IPS DF 19.7 (cell line): ENCODE data around the gene ZSCAN2.
"Not testable (repeated sequence)": the region's sequence is repeated elsewhere in the genome, so short reads cannot be mapped to it uniquely, and the experiment has no call there.

ENCODE experiments used
- DNase-seq: peaks from one replicate; pipeline ENCODE4 v3.0.0-alpha.2; 2013; ENCODE audit warnings: low read depth, low spot score

ZSCAN2 gene

GRCh38 chr15:84634228-84634837 lies 33.5 kb downstream of the ZSCAN2 start:
- no peak for DNase-seq

GRCh38 chr15:84638103-84638502 lies 37.3 kb downstream of the ZSCAN2 start:
- DNase-seq, result no peak

GRCh38 chr15:84641871-84642270 lies 41.1 kb downstream of the ZSCAN2 start:
- DNase-seq, result not testable (repeated sequence)

- not testable (repeated sequence) for DNase-seq
Measured at GRCh38 chr15:84642640-84643039, 41.8 kb downstream of the ZSCAN2 start.

- DNase-seq, result no peak
Measured at GRCh38 chr15:84643838-84644237, 43.0 kb downstream of the ZSCAN2 start.

- DNase-seq, result no peak
Measured at GRCh38 chr15:84645496-84645895, 44.7 kb downstream of the ZSCAN2 start.

- DNase-seq, result no peak
Measured at GRCh38 chr15:84645997-84646396, 45.2 kb downstream of the ZSCAN2 start.

- DNase-seq, result no peak
Measured at GRCh38 chr15:84647726-84648125, 46.9 kb downstream of the ZSCAN2 start.

- DNase-seq, result no peak
Measured at GRCh38 chr15:84648539-84648938, 47.7 kb downstream of the ZSCAN2 start.

- DNase-seq, result no peak
Measured at GRCh38 chr15:84649706-84650105, 48.9 kb downstream of the ZSCAN2 start.

- DNase-seq, result no peak
Measured at GRCh38 chr15:84653584-84653909, 52.7 kb downstream of the ZSCAN2 start.

GRCh38 chr15:84653910-84654688 lies 53.3 kb downstream of the ZSCAN2 start, which contains the start of gene WDR73:
TSS of gene WDR73 (minus strand) at chr15:84654283. CDS start at chr15:84654274, 9 bp downstream.
- peak; percentile 48 for DNase-seq

- peak; percentile 42 for DNase-seq
Measured at GRCh38 chr15:84654689-84655453, 54.1 kb downstream of the ZSCAN2 start.

GRCh38 chr15:84656972-84657371 lies 56.2 kb downstream of the ZSCAN2 start:
- DNase-seq, result no peak

- no peak for DNase-seq
Measured at GRCh38 chr15:84657748-84658079, 56.9 kb downstream of the ZSCAN2 start.

GRCh38 chr15:84658080-84658787 lies 57.4 kb downstream of the ZSCAN2 start, which contains the start of gene NMB:
TSS of gene NMB (minus strand) at chr15:84658199. CDS start at chr15:84658152, 47 bp downstream.
- peak; percentile 52 for DNase-seq

GRCh38 chr15:84658788-84659411 lies 58.1 kb downstream of the ZSCAN2 start:
- DNase-seq, result no peak

GRCh38 chr15:84659904-84660781 lies 59.3 kb downstream of the ZSCAN2 start:
- DNase-seq, result no peak

GRCh38 chr15:84661001-84661400 lies 60.2 kb downstream of the ZSCAN2 start:
- no peak for DNase-seq

GRCh38 chr15:84666373-84666772 lies 65.6 kb downstream of the ZSCAN2 start:
- DNase-seq, result no peak
